ENCODE measurements around the gene NINJ2.

- TF ChIP-seq CTCF (IDR thresholded peaks at IDR 0.05) (no peak), POLR2A (IDR thresholded peaks at IDR 0.05) (no peak), POLR2AphosphoS5 (IDR thresholded peaks at IDR 0.05) (no peak), EP300 (IDR thresholded peaks at IDR 0.05; ENCODE audit: low read depth) (no peak)
Measured at GRCh38 chr12:585062-586061, 77.9 kb downstream of the NINJ2 start.
